HepG2 (cell line): ENCODE results near the gene MED19. TPM values are rescaled to one million over a fixed set of nuclear protein-coding genes. Genes with fewer than 3 reads are reported as not detected.

Experiments used
- BCL3 ChIP-seq: sonication (generic); formaldehyde crosslinking; IDR thresholded peaks from 2 replicates; pipeline ENCODE4 v1.5.1; 2020; ENCODE audit warnings: mild to moderate bottlenecking, missing genetic modification reagents, moderate library complexity
- CSRNP1 ChIP-seq: sonication (generic); formaldehyde crosslinking; IDR thresholded peaks from 2 replicates; pipeline ENCODE4 v1.8.1; 2023; ENCODE audit warnings: mild to moderate bottlenecking, missing genetic modification reagents
- DMTF1 ChIP-seq: sonication (generic); formaldehyde crosslinking; IDR thresholded peaks from 2 replicates; pipeline ENCODE4 v1.4.0; 2020; ENCODE audit warnings: mild to moderate bottlenecking, missing genetic modification reagents
- ERF ChIP-seq: IDR thresholded peaks from 2 replicates; pipeline ENCODE4 v1.6.1; 2018; ENCODE audit warnings: missing biosample characterization, missing genetic modification reagents
- FOXJ3 ChIP-seq: sonication (generic); formaldehyde crosslinking; IDR thresholded peaks from 2 replicates; pipeline ENCODE4 v1.4.0; 2020; ENCODE audit warnings: missing genetic modification reagents, mild to moderate bottlenecking, borderline replicate concordance
- HNRNPK ChIP-seq: fragments of 200-400 bp; formaldehyde crosslinking; IDR thresholded peaks from 2 replicates; pipeline ENCODE4 v1.6.1; 2018; ENCODE audit warnings: low read length, low read depth, moderate library complexity, mild to moderate bottlenecking; ENCODE audit not compliant: poor library complexity, severe bottlenecking
- JUN ChIP-seq: sonication (generic); formaldehyde crosslinking; IDR thresholded peaks from 2 replicates; pipeline ENCODE4 v1.4.0; 2020; ENCODE audit warnings: mild to moderate bottlenecking, missing genetic modification reagents
- KAT7 ChIP-seq: IDR thresholded peaks from 2 replicates; pipeline ENCODE4 v1.6.1; 2018; ENCODE audit warnings: borderline replicate concordance, missing compliant biosample characterization
- MBNL3 ChIP-seq: fragments of 250-450 bp; sonication (Bioruptor Pico); conservative IDR thresholded peaks from 2 replicates; pipeline ENCODE4 v1.8.0; 2022; ENCODE audit warnings: mild to moderate bottlenecking, inconsistent platforms
- SRSF4 ChIP-seq: fragments of 200-400 bp; formaldehyde crosslinking; IDR thresholded peaks from one replicate; pipeline ENCODE4 v1.6.1; 2018; ENCODE audit warnings: mild to moderate bottlenecking, low read depth, low read length, moderate library complexity; ENCODE audit not compliant: poor library complexity, severe bottlenecking
- STAT5B ChIP-seq: sonication (generic); formaldehyde crosslinking; IDR thresholded peaks from 2 replicates; pipeline ENCODE4 v1.4.0; 2020; ENCODE audit warnings: missing genetic modification reagents
- TRAFD1 ChIP-seq: sonication (generic); formaldehyde crosslinking; IDR thresholded peaks from 2 replicates; pipeline ENCODE4 v1.5.1; 2020; ENCODE audit warnings: missing genetic modification reagents, mild to moderate bottlenecking, borderline replicate concordance
- UBTF ChIP-seq: sonication (generic); formaldehyde crosslinking; IDR thresholded peaks from 2 replicates; pipeline ENCODE4 v1.4.0; 2020; ENCODE audit warnings: mild to moderate bottlenecking, missing genetic modification reagents
- ZBED4 ChIP-seq: sonication (generic); formaldehyde crosslinking; IDR thresholded peaks from 2 replicates; pipeline ENCODE4 v1.4.0; 2020; ENCODE audit warnings: missing genetic modification reagents, borderline replicate concordance
- polyA plus RNA-seq, 8 experiments: library from polyadenylated mRNA; depleted of rRNA in 3 of 8; stranded (reverse) in 7 of 8; unstranded in 1 of 8; fragments of >200 nt; fragmentation: Illumina TruSeq in 4 of 8; extraction: Trizol in 4 of 8; gene quantifications; 2 replicates each; pipeline versions ENCODE4 v1.2.1 to v1.2.3, GENCODE V29; 2011 to 2016; ENCODE audit warnings: low read depth in 4 of 8, missing spikeins in 1 of 8, mixed read lengths in 1 of 8; ENCODE audit not compliant: insufficient read depth in 1 of 8
- total RNA-seq, 5 experiments: library from RNA; depleted of rRNA; stranded (reverse); fragments of >200 nt; fragmentation: Illumina TruSeq; extraction: Trizol; gene quantifications; 2 replicates each; pipeline ENCODE4 v1.2.3, GENCODE V29; 2016; ENCODE audit warnings: low read depth in 1 of 5

The MED19 gene
- total and polyA plus RNA-seq, 2 of the 13 experiments (the other 11 are each of a cell fraction or from before 2014, with no cell fraction given), result 12.9 to 13.8 TPM

GRCh38 chr11:57667736-57668433, 44.1 kb downstream of the MED19 start, which contains the start of gene ZDHHC5 (continued):
- TF ChIP-seq JUN (CRISPR knock-in tag) (0 out of 2 replicates have a peak, but pooled peaks have one; percentile 26), MBNL3 (CRISPR knock-in tag) (no peak), TRAFD1 (CRISPR knock-in tag) (peak; percentile 3; the same call in 1 of the 2 replicates), BCL3 (CRISPR knock-in tag) (peak; percentile 87), FOXJ3 (CRISPR knock-in tag) (no peak), ZBED4 (no peak), SRSF4 (no peak), STAT5B (no peak), UBTF (CRISPR knock-in tag) (peak; percentile 79), CSRNP1 (no peak), ERF (CRISPR knock-in tag) (0 out of 2 replicates have a peak, but pooled peaks have one; percentile 7), HNRNPK (peak; percentile 92), DMTF1 (CRISPR knock-in tag) (no peak; the same call in 1 of the 2 replicates), KAT7 (CRISPR knock-in tag) (peak; percentile 90)
